Stimulated activated CD4-positive, alpha-beta T cell treated with anti-CD3 and anti-CD28 coated beads, TNF-alpha, amount 100 ng/mL, for 48 hours (primary cell): Measurements from ENCODE around the gene RAB30.
"Not testable (repeated sequence)": the region's sequence is repeated elsewhere in the genome, so short reads cannot be mapped to it uniquely, and the experiment has no call there.

Experiments used
- DNase-seq, 3 donors: peaks; one replicate each; pipeline ENCODE4 v3.0.0-alpha.2; 2020; ENCODE audit warnings: low read depth in 3 of 3

RAB30 gene

GRCh38 chr11:82986446-82986845 lies 85.3 kb downstream of the RAB30 start:
- DNase-seq: no peak

GRCh38 chr11:82981852-82982251 lies 89.8 kb downstream of the RAB30 start:
- DNase-seq: no peak

GRCh38 chr11:82980947-82981346 lies 90.8 kb downstream of the RAB30 start:
- no peak for DNase-seq

DNA sequence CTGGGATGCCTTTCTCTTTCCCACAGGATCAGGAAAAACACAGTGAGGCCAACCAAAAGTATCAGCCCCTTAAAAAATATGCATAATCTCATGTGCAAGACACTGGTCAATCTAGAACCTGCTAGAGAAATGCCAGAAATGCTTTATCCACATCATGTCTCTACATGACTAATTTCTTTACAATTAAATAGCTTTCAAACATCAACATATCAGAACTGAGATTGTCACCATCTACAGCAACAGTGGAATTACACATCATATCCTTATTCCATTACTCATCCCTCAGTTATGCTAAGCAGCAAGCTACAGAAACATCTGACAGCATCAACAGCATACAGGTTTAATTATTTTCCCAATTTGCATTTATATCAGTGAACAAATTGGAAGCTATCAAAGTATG lies 91.4 kb downstream of the RAB30 start:
- no peak for DNase-seq

DNA sequence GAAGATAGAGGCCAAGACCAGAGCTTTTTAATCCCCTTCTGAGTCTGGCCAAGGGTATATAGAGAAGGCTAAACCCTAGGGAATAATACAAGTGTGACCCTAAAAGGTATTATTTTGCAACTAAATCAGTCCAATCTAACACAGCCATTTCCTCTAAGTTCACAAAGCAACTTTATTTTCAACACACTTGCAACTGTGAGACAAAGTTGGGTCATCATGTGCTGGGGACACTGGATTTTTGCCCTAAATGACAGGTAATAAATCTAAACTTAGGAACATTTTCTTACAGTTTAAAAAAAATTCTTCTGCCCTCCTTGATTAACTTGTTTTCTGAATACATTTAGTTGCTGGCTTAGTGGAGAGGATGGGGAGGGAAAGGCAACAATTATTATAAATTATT lies 91.9 kb downstream of the RAB30 start:
- no peak for DNase-seq

GRCh38 chr11:82978422-82979099 lies 93.1 kb downstream of the RAB30 start:
- no peak for DNase-seq

DNA sequence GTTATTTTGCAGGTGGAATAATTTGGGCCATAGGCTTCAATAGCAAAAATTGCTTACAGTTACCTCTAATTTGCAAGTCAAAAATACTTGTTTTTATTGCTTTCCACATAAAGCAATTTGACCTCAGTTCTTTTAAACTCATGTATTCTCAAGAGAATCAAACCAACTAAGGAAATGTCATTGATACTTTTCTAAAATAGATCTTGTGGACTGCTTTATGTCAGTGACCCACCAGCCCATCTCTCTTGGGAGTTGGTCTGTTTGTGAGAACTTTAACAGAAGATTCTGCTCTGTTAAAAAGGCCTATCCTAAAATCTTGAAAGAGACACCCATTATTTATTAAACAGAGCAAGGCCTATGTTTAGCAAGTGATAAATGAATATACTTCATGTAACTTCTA lies 94.9 kb downstream of the RAB30 start:
- no peak for DNase-seq

GRCh38 chr11:82975882-82976281 lies 95.8 kb downstream of the RAB30 start:
- DNase-seq: no peak

- DNase-seq: no peak
Observed at GRCh38 chr11:82974851-82975250, 96.8 kb downstream of the RAB30 start.

GRCh38 chr11:82974135-82974534 lies 97.6 kb downstream of the RAB30 start:
- no peak for DNase-seq

DNA sequence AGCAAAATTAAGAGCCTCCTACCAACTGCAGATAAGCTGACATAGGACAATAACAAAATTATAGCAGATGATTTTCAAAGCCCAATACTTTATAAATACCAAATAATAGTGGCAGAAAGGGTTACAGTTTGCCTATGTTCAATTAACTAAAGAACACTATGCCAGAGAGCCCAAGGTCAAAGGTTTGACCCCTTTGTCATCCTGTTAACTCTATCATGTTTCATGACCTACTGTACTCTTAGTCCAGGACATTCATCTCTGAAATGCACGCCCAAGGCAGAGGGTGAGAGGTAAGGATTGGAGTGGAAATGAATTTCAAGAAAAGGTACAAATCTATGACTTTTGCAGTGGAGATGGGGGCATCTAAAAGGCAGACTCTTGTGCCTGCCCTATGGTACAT lies 99.6 kb downstream of the RAB30 start:
- DNase-seq: no peak

DNA sequence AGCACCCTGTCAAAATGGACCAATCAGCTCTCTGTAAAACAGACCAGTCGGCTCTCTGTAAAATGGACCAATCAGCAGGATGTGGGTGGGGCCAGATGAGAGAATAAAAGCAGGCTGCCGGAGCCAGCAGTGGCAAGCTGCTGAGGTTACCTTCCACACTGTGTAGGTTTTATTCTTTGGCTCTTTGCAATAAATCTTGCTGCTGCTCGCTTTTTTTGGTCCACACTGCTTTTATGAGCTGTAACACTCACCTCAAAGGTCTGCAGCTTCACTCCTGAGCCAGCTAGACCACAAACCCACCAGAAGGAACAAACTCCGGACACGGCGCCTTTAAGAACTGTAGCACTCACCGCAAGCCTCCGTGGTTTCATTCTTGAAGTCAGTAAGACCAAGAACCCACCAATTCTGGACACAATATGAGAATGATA lies 100.2 kb downstream of the RAB30 start:
- peak in 1 of 3 donors; percentile 24 for DNase-seq

- DNase-seq: not testable (repeated sequence)
Observed at GRCh38 chr11:82970507-82971083, 101.1 kb downstream of the RAB30 start.

DNA sequence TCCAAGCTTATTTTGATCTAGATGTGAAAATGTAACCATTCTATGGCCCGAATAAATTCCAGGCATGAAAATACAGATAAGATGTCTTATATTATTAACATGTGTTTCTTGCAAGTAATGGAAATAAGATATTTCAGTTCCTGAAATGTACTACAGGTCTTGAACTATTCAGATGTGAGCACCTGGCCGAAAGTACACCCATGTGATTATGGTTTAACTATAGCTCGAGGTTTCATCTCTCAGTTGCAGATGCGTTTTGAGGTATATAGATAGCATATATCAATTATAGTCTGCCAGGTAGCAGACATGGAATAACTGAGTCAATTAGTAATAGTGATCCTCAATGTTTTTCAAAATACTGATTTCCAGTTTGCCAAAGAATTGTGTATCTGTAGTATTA lies 101.9 kb downstream of the RAB30 start:
- no peak for DNase-seq

GRCh38 chr11:82967381-82967780 lies 104.3 kb downstream of the RAB30 start:
- DNase-seq: no peak

DNA sequence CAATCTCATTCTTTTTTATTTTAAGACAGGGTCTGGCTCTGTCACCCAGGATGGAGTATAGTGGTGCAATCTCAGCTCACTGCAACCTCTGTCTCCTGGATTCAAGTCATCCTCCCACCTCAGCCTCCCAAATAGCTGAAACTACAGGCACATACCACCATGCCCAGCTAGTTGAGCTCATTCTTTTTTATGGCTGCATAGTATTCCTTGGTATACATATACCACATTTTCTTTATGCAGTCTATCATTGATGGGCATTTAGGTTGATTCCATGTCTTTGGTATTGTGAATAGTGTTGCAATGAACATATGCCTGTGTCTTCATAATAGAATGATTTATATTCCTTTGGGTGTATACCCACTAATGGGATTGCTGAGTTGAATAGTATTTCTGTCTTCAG lies 109.7 kb downstream of the RAB30 start:
- not testable (repeated sequence) for DNase-seq

DNA sequence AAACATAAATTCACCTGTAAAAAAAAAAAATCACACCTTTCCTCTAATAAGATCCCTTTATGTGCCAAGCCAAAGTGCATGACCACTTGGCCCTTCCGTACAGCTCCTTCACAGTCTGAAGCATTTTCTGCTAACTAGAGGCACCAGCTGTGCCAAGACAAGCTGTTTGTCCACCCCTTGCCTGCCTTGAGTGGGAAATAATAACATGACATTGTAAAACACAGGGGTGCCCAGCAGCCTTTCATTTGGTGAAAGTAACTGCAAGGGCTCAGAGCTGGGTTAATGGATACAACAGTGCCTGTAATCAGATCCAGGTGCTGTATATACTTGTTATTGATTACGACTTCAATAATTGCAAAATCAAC lies 110.9 kb downstream of the RAB30 start:
- DNase-seq: no peak

DNA sequence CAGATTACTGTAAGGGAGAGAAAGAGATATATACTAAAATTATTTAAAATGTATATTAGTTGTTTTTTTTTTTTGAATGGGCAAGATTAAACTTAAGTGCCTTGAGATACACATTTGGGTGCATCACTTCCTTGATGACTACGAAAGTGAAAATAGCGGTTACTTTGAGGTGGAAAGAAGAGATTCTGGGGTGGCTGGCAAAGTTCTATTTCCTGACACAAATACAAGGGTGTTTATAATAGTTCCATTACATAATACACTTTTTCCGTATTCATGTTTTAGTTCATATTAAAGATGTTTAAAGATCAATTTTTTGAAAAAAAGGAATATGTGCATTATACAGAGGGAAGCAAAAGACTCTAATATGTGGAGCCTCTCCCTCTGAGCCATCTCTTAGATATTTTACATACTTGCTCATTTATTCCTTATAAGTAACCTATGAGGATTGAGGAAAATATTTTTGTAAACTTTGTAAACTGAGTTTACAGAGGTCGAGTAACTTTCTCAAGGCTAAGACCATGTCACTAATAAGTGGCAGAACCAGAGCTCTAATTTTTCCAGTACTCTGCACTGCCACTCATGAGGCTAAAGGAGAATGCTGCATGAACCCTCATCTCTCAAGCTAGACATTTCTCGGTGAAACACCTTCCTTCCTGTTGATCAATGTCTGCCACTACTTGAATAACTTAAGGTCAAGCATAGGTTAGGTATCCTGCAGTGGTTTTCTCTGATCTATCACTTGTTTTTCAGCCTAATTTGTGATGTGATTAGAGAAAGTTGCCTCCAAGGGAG lies 111.5 kb downstream of the RAB30 start:
- no peak for DNase-seq

GRCh38 chr11:82955736-82956453 lies 115.8 kb downstream of the RAB30 start:
- DNase-seq: not testable (repeated sequence)

- not testable (repeated sequence) for DNase-seq
Observed at GRCh38 chr11:82950502-82950901, 121.2 kb downstream of the RAB30 start.

GRCh38 chr11:82949352-82949751 lies 122.3 kb downstream of the RAB30 start:
- DNase-seq: no peak

DNA sequence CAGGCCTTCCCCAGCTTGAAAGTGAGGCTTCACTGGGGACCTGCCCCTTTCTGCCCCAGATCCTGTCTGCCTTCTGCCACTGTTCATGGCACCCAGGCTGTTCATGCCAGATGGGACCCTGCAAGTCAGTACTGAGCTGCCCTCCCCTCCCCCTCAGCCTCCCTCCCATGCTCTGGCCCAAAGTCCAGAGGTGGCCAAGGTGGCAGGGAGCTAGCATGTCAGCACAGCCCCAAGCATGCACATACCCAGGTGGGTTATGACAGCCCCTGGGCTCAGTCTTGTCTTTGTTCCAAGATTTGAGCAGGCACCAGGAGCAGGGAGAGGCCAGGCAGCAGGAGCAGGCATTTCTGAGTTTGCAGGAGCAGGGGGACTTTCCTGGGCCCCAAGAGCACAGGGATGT lies 126.0 kb downstream of the RAB30 start:
- no peak for DNase-seq
